Nephron (organoid): ENCODE measurements around the gene DNER.

Source experiments
- H3K27ac Mint-ChIP-seq, 3 experiments: 2 replicates each; pipeline ENCODE4 v1.8.0; 2020; ENCODE audit warnings: mixed read lengths in 3 of 3, mild to moderate bottlenecking in 2 of 3, moderate library complexity in 1 of 3
- H3K27me3 Mint-ChIP-seq: 2 replicates; pipeline ENCODE4 v1.8.0; 2021; ENCODE audit warnings: low read depth, mild to moderate bottlenecking, moderate library complexity, mixed read lengths
- H3K36me3 Mint-ChIP-seq: 2 replicates; pipeline ENCODE4 v1.8.0; 2020; ENCODE audit warnings: low read depth, mixed read lengths
- H3K4me1 Mint-ChIP-seq: 2 replicates; pipeline ENCODE4 v1.8.0; 2020; ENCODE audit warnings: mixed read lengths
- H3K4me3 Mint-ChIP-seq, 3 experiments: 2 replicates each; pipeline ENCODE4 v1.8.0; 2020; ENCODE audit warnings: mild to moderate bottlenecking in 3 of 3, mixed read lengths in 3 of 3, moderate library complexity in 2 of 3
- H3K9me3 Mint-ChIP-seq: 2 replicates; pipeline ENCODE4 v1.8.0; 2020; ENCODE audit warnings: mixed read lengths
- CTCF ChIP-seq, 3 experiments: fragments of 200-600 bp; sonication (generic); IDR thresholded peaks; one replicate each; pipeline ENCODE4 v1.5.0; 2021; ENCODE audit warnings: antibody characterized with exemption in 3 of 3; ENCODE audit not compliant: unreplicated experiment in 3 of 3

DNER gene

DNA sequence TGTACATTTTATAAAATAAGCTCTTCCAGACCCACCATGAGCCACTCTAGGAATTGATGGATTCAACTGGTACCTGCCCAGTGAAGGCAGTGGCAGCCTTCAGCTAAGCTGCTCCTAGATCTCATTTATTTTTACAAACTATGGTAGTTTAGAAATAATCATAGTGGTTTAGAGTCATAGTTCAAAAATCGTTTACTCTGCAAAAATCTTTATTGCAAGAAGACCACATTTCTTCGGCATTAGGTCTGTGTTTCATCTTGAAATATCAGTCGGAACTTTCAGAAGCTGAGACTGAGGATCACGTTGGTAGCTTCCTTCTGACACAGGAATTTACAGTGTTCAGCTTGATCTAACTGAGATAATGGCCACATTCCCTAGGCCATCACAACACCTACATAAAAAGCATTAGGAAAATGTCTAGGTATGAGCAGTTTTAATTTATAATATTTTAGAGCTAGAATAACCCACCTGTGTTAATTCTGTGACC lies 237.0 kb downstream of the DNER start:
- H3K27ac Mint-ChIP-seq = no peak overlapping the region
- no peak overlapping the region for H3K4me3 Mint-ChIP-seq
- H3K36me3 Mint-ChIP-seq = no peaks in the 10 kb centered on the region
- peaks cover 2% of the 10 kb centered on the region for H3K9me3 Mint-ChIP-seq
- H3K27me3 Mint-ChIP-seq = peaks cover 5% of the 10 kb centered on the region
- no peak for TF ChIP-seq CTCF (IDR thresholded peaks at IDR 0.05; ENCODE audit: unreplicated experiment in 3 of 3)
- H3K4me1 Mint-ChIP-seq = peaks cover 8% of the 10 kb centered on the region

- Mint-ChIP-seq H3K27me3 (peaks cover 5% of the 10 kb centered on the region), H3K36me3 (no peaks in the 10 kb centered on the region), H3K27ac (peak overlapping the region in 2 of 3 experiments; percentile 26 to 42), H3K4me1 (peaks cover 10% of the 10 kb centered on the region), H3K9me3 (peaks cover 2% of the 10 kb centered on the region), H3K4me3 (no peak overlapping the region)
- no peak for TF ChIP-seq CTCF (IDR thresholded peaks at IDR 0.05; ENCODE audit: unreplicated experiment in 3 of 3)
These were observed 238.6 kb downstream of the DNER start for GRCh38 chr2:229475778-229476177.

- H3K36me3 Mint-ChIP-seq = no peaks in the 10 kb centered on the region
- H3K9me3 Mint-ChIP-seq = peaks cover 2% of the 10 kb centered on the region
- no peak overlapping the region for H3K4me3 Mint-ChIP-seq
- H3K27ac Mint-ChIP-seq = no peak overlapping the region
- H3K4me1 Mint-ChIP-seq = peaks cover 11% of the 10 kb centered on the region
- H3K27me3 Mint-ChIP-seq = peaks cover 9% of the 10 kb centered on the region
- TF ChIP-seq CTCF (IDR thresholded peaks at IDR 0.05; ENCODE audit: unreplicated experiment in 3 of 3) = no peak
These were observed 240.2 kb downstream of the DNER start for GRCh38 chr2:229474125-229474524.

DNA sequence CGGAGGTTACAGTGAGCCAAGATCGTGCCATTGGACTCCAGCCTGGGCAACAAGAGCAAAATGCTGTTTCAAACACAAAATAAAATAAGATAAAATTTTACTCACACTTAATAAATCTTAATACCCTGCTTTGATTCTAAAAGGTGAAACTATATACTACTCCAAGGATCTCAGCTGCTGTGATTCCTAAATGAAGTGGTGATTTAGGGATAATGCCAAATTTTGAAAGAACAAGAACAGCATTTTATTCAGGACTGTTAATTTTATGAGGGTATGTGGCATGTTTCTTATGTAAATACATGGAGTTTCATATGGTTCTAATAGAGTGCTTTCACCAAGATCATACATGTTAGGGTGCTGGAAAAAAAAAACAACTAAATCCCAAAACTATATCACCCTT lies 243.6 kb downstream of the DNER start:
- H3K4me1 Mint-ChIP-seq = peaks cover 35% of the 10 kb centered on the region
- H3K4me3 Mint-ChIP-seq = no peak overlapping the region
- H3K9me3 Mint-ChIP-seq = no peaks in the 10 kb centered on the region
- H3K36me3 Mint-ChIP-seq = no peaks in the 10 kb centered on the region
- H3K27ac Mint-ChIP-seq = peak overlapping the region in 2 of 3 experiments; percentile 24 to 32
- H3K27me3 Mint-ChIP-seq = peaks cover 13% of the 10 kb centered on the region
- no peak for TF ChIP-seq CTCF (IDR thresholded peaks at IDR 0.05; ENCODE audit: unreplicated experiment in 3 of 3)

DNA sequence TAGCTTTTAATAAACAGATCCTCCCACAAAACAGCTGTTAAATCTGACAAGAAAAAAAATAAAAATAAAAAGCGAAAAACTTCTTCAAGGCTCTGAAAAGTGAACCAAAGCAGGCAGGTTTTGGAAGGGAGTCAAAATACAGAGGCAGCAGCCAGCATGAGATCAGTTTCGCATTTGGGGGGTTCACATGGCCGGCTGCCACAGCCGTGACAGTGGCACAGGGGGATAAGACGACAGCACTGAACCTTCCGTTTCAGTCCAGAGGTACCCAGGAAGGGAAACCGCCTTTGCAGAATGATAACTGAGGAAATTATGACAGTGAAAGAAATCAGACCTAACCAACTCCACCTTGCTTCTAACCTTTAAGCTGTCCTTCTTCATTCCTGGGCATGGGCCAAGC lies 246.6 kb downstream of the DNER start:
- Mint-ChIP-seq H3K9me3 (no peaks in the 10 kb centered on the region), H3K27ac (peak overlapping the region in 1 of 3 experiments; percentile 43), H3K4me1 (peaks cover 50% of the 10 kb centered on the region), H3K36me3 (no peaks in the 10 kb centered on the region), H3K27me3 (peaks cover 10% of the 10 kb centered on the region), H3K4me3 (no peak overlapping the region)
- TF ChIP-seq CTCF (IDR thresholded peaks at IDR 0.05; ENCODE audit: unreplicated experiment in 3 of 3) = no peak

- H3K36me3 Mint-ChIP-seq = no peaks in the 10 kb centered on the region
- H3K9me3 Mint-ChIP-seq = no peaks in the 10 kb centered on the region
- peaks cover 4% of the 10 kb centered on the region for H3K27me3 Mint-ChIP-seq
- peak overlapping the region in 1 of 3 experiments; percentile 59 for H3K27ac Mint-ChIP-seq
- TF ChIP-seq CTCF (IDR thresholded peaks at IDR 0.05; ENCODE audit: unreplicated experiment in 3 of 3) = no peak
- H3K4me3 Mint-ChIP-seq = no peak overlapping the region
- peaks cover 48% of the 10 kb centered on the region for H3K4me1 Mint-ChIP-seq
These were observed 250.5 kb downstream of the DNER start for GRCh38 chr2:229463841-229464346.
